Measurements from ENCODE around the gene PARP1.
"Not testable (repeated sequence)": the region's sequence is repeated elsewhere in the genome, so short reads cannot be mapped to it uniquely, and the experiment has no call there.

Gene PARP1

GRCh38 chr1:226344441-226345259 is 63.2 kb downstream of the PARP1 start:
- no peak for DNase-seq

- no peak for DNase-seq
These were observed 65.2 kb downstream of the PARP1 start for GRCh38 chr1:226342656-226343055.

DNA sequence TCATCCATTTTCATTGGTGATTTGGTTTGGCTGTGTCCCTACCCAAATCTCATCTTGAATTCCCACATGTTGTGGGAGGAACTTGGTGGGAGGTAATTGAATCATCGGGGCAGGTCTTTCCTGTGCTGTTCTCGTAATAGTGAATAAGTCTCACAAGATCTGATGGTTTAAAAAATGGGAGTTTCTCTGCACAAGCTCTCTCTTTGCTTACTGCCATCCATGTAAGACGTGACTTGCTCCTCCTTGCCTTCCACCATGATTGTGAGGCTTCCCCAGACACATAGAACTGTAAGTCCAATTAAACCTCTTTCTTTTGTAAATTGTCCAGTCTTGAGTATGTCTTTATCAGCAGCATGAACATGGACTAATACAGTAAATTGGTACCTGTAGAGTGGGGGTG is 67.8 kb downstream of the PARP1 start:
- DNase-seq = not testable (repeated sequence)

DNA sequence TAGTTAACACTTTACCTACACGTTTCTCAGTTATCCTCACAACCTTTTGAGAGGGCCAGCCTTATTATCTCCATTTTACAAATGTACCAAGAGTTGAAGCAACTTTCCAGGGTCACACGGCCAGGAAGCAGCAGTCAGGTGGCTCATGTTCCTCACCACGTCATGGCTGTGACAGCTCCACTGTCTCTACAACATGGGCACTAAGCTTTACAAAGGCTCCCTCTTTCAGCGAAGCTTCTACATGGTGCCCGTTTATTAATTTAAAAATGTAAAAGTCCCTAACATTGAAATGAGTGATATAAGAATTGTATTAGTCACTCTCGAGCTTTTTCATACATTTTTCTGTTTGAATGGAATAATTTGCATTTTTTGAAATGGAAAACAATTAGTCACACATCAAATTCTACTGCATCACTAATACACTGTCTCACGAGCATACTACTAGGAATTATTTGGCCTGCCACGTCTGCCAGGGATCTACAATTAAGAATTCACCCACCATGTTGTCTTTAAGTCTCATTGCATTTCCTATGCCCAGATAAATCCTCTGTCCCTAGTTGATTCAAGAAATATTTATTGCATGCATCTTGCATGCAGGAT is 70.5 kb downstream of the PARP1 start:
- DNase-seq = peak; percentile 4

GRCh38 chr1:226335661-226336060 is 72.2 kb downstream of the PARP1 start:
- DNase-seq = no peak

DNA sequence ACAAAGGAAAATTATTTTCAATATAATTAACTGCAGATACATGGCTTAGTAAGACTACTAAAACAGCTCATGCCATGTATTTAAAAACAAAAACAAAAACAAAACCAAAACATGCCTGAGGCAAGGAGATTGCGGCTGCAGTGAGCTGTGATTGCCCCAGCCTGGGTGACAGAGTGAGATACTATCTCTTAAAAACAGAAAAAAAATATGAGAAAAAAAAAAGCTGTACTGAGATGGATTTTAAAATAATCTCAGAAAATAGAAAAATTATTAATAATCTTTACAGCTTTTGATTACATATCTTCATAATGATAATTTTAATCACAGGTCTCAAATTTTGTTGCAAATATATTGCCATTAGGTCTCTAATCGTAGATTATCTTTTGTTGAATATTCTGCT is 74.9 kb downstream of the PARP1 start:
- no peak for DNase-seq

DNA sequence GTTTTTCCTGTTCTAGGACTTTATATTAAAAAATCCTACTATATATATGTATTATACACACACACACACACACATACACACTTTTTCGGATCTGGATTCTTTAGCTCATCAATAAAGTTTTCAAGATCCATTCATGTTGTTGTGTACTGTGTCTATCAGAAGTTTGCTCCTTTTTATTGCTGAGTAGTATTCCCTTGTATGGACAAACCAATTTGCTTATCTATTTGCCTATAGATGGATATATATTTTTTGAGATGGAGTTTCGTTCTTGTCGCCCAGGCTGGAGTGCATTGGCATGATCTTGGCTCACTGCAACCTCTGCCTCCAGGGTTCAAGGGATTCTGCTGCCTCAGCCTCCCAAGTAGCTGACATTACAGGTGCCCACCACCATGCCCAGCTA is 78.7 kb downstream of the PARP1 start:
- DNase-seq = no peak

- no peak for DNase-seq
These were observed 80.1 kb downstream of the PARP1 start for GRCh38 chr1:226327761-226328162.

- DNase-seq = no peak
These were observed 82.7 kb downstream of the PARP1 start for GRCh38 chr1:226325178-226325577.

GRCh38 chr1:226324479-226324878 is 83.4 kb downstream of the PARP1 start:
- DNase-seq = no peak

- DNase-seq = no peak
These were observed 84.9 kb downstream of the PARP1 start for GRCh38 chr1:226322986-226323385.

- DNase-seq = no peak
These were observed 87.0 kb downstream of the PARP1 start for GRCh38 chr1:226320930-226321329.

DNA sequence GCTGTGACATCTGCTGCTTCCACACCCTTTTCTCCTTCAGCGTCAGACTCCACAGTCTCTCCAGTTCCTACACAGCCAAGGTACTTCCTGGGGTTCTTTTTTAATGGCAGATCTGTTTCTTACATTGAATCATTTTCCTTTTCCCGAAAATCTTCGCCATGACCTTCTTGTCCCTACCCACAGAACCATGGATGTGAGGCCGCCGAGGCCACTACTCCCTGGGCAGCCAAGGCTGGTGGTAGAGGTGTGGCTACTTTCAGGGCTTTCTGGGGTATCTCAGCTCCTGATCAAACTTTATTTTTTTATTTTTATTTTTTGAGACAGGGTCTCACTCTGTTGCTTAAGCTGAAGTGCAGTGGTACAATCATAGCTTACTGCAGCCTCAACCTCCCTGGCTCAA is 89.4 kb downstream of the PARP1 start:
- DNase-seq = no peak

GRCh38 chr1:226314055-226314454 is 93.8 kb downstream of the PARP1 start:
- no peak for DNase-seq

GRCh38 chr1:226312065-226312464 is 95.8 kb downstream of the PARP1 start:
- DNase-seq = no peak

GRCh38 chr1:226311376-226311775 is 96.5 kb downstream of the PARP1 start:
- no peak for DNase-seq
